Measurements from ENCODE around the gene C4orf54. TPM values are rescaled to one million over a fixed set of nuclear protein-coding genes. Genes with fewer than 3 reads are reported as not detected.

The C4orf54 gene
- polyA plus RNA-seq (ENCODE audit: low read depth in 6 of 6) = not detected

DNA sequence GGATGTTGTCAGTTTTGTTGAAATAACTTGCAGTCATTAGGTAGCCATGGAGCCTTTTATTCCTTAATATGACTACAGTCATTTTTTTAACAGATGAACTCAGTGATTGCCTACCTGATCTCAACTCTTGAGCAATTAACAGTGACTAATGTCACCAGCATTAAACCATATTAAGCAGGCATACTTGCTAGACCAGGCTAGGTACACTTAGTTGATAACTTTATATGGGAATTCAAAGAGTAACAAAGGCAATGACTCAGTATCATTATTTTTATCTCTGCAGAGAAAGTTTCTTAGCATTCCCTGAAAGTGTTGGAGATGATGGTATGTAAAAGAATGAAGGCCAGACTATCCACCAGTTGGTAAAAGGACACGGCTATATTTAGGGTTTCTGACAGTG, at the start of gene C4orf54:
C4orf54 (minus strand) TSS at position 31 of the 400 bp plus-strand sequence. CDS start 3,180 bp downstream, outside the sequence.
- Mint-ChIP-seq H3K36me3 (no peaks in the 10 kb centered on the region), H3K9me3 (peaks cover 0 to 6% (median 0%) of the 10 kb centered on the region in 7 donors), H3K27me3 (peaks cover 7 to 11% (median 8%) of the 10 kb centered on the region in 3 donors), H3K27ac (no peak within 1 kb of the TSS), H3K4me3 (no peak within 1 kb of the TSS), H3K4me1 (no peaks in the 10 kb centered on the region)
- ATAC-seq (ENCODE audit: low read depth in 2 of 2) (no peak), DNase-seq (no peak)

DNA sequence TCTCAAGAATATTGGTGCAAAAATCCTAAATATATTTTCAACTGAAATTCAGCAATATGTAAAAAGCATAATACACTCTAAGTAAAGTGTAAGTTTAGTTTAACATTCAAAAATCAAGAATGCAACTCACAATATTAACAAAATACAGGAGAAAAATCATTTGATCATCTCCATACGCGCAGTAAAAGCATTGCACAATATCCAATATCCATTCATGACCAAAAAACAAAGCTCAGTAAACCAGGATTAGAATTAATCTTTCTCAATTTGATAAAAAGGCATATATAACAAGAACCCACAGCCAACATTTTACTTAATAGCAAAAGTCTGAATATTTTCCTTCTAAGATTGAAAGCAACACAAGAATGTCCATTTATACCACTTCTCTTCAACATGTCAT, 48.3 kb upstream of the C4orf54 start:
- Mint-ChIP-seq H3K27ac (no peak overlapping the region), H3K4me3 (no peak overlapping the region), H3K9me3 (peaks cover 0 to 20% (median 8%) of the 10 kb centered on the region in 7 donors), H3K4me1 (no peaks in the 10 kb centered on the region), H3K27me3 (peaks cover 4 to 16% (median 10%) of the 10 kb centered on the region in 3 donors), H3K36me3 (no peaks in the 10 kb centered on the region)
- ATAC-seq (ENCODE audit: low read depth in 2 of 2) = no peak
- no peak for DNase-seq

DNA sequence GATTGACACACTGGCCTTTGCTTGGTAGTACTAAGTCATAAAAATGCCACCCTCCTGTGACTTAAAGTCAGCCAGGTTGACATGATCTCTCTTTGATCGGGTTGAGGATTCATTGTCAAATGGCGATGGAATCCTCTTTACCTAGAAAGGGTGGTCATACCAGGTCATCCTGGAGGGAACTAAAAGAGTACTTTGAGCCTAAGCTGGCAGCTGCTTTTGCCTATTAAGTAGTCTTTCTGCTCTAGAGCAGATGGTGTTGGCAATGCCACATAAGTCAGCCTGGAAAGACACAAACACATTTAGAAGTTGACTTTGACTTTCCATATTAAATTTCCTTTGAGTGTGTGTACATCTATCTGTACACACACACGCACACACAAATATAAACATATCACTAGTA, 39.2 kb upstream of the C4orf54 start:
- Mint-ChIP-seq H3K36me3 (no peaks in the 10 kb centered on the region), H3K4me1 (no peaks in the 10 kb centered on the region), H3K9me3 (peaks cover 0 to 19% (median 10%) of the 10 kb centered on the region in 7 donors), H3K4me3 (no peak overlapping the region), H3K27me3 (peaks cover 10 to 40% (median 33%) of the 10 kb centered on the region in 3 donors), H3K27ac (no peak overlapping the region)
- no peak for ATAC-seq (ENCODE audit: low read depth in 2 of 2)
- no peak for DNase-seq

DNA sequence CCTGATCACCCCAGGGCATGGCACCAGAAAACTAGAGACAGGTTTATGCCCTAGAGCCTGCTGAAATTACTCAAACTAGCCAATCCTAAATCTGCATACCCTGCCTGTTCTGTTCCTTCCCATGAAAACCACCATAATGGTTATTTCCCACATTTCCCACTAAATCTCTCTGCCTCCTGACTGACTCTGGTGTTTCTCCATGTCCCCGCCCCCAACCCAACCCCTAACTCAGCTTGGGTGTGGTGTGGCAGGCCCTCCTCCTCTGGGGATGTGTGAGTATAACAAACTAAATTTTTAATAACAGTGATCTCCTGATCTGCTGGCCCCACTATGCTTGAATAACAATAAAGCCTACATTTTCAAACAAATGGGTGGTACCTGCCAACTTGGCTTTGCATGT, 35.5 kb upstream of the C4orf54 start:
- H3K4me3 Mint-ChIP-seq = no peak overlapping the region
- H3K36me3 Mint-ChIP-seq = peaks cover 11 to 18% of the 10 kb centered on the region in 2 donors
- H3K27ac Mint-ChIP-seq = no peak overlapping the region
- H3K4me1 Mint-ChIP-seq = no peaks in the 10 kb centered on the region
- DNase-seq (no peak), ATAC-seq (ENCODE audit: low read depth in 2 of 2) (no peak)
- H3K27me3 Mint-ChIP-seq = peaks cover 6 to 16% (median 7%) of the 10 kb centered on the region in 3 donors
- H3K9me3 Mint-ChIP-seq = peaks cover 10 to 43% (median 31%) of the 10 kb centered on the region in 7 donors

DNA sequence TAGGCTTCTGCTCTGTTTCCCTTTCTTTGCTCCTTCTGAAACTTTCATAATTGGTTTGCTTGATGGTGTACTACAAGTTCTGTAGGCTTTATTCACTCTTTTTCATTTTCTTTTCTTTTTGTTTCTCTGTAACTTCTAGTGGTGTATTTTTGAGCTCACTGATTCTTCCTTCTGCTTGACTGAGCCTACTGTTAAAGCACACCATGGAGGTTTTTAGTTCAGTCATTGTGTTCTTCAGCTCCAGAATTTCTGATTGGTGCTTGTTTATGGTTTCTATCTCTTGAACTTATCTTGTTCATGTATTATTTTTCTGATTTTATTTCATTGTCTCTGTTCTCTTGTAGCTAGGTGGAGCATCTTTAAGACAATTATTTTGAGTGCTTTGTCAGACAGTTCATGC, 33.4 kb upstream of the C4orf54 start:
- Mint-ChIP-seq H3K27me3 (peaks cover 5 to 20% (median 7%) of the 10 kb centered on the region in 3 donors), H3K4me1 (no peaks in the 10 kb centered on the region), H3K9me3 (peaks cover 10 to 43% (median 31%) of the 10 kb centered on the region in 7 donors), H3K27ac (no peak overlapping the region), H3K36me3 (peaks cover 11 to 18% of the 10 kb centered on the region in 2 donors), H3K4me3 (no peak overlapping the region)
- DNase-seq (no peak), ATAC-seq (ENCODE audit: low read depth in 2 of 2) (no peak)

DNA sequence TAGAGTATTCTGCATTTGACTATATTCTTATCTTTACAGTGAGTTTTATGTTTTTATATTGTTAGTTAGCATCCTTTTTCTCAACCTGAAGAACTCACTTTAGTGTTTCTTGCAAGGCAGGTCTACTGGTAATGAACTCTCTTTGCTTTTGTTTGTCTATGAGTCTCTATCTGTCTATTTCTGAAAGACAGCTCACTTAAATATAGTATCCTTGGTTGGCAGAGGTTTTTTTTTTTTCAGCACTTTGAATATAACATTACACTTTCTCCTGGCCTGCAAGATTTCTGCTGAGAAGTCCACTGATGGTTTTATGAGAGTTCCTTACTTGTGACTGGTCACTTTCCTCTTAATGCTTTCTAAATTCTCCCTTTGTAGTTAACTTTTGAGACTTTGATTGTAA, 32.8 kb upstream of the C4orf54 start:
- H3K36me3 Mint-ChIP-seq = peaks cover 11 to 18% of the 10 kb centered on the region in 2 donors
- DNase-seq (no peak), ATAC-seq (ENCODE audit: low read depth in 2 of 2) (no peak)
- no peaks in the 10 kb centered on the region for H3K4me1 Mint-ChIP-seq
- peaks cover 5 to 20% (median 7%) of the 10 kb centered on the region in 3 donors for H3K27me3 Mint-ChIP-seq
- no peak overlapping the region for H3K27ac Mint-ChIP-seq
- H3K4me3 Mint-ChIP-seq = no peak overlapping the region
- peaks cover 10 to 43% (median 31%) of the 10 kb centered on the region in 7 donors for H3K9me3 Mint-ChIP-seq

DNA sequence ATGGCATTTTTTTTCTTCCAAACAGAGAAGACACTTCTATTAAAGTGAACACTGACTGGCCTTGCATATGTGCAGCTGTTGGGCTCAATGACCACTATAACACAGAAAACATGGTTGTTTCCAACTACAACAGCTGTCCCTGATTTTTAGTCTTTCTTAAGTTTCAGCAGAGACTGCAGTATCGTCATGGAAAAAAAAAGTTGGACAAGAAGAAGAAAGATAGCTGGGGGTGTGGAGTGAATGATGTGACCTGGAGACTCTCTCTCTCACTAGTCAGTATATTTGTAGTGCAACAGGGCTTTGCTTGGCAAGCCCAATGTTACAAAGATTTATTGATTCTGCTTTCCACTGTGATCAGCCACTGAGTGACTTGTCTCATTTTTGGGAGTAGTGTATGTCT, 29.5 kb upstream of the C4orf54 start:
- no peak for ATAC-seq (ENCODE audit: low read depth in 2 of 2)
- Mint-ChIP-seq H3K9me3 (peaks cover 10 to 29% (median 24%) of the 10 kb centered on the region in 7 donors), H3K36me3 (peaks cover 11 to 18% of the 10 kb centered on the region in 2 donors), H3K4me1 (no peaks in the 10 kb centered on the region), H3K27ac (no peak overlapping the region), H3K27me3 (peaks cover 10 to 19% (median 13%) of the 10 kb centered on the region in 3 donors), H3K4me3 (no peak overlapping the region)
- DNase-seq = no peak

DNA sequence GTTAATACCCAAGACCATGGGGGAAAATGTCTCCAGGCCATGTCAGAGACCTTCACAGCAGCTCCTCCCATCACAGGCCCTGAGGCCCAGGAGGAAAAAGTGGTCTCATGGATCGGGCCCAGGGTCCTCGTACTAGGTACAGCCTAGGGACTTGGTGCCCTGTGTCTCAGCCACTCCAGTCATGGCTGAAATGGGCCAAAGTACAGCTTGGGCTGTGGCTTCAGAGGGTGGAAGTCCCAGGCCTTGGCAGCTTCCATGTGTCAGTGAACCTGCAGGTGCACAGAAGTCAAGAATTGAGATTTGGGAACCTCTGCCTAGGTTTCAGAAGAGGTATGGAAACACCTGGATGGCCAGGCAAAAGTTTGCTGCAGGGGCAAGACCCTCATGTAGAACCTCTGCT, 27.6 kb upstream of the C4orf54 start:
- Mint-ChIP-seq H3K27me3 (peaks cover 10 to 19% (median 13%) of the 10 kb centered on the region in 3 donors), H3K27ac (no peak overlapping the region), H3K36me3 (peaks cover 0 to 7% of the 10 kb centered on the region in 2 donors), H3K4me3 (no peak overlapping the region), H3K9me3 (peaks cover 4 to 14% (median 6%) of the 10 kb centered on the region in 7 donors), H3K4me1 (no peaks in the 10 kb centered on the region)
- ATAC-seq (ENCODE audit: low read depth in 2 of 2) (no peak), DNase-seq (no peak)

DNA sequence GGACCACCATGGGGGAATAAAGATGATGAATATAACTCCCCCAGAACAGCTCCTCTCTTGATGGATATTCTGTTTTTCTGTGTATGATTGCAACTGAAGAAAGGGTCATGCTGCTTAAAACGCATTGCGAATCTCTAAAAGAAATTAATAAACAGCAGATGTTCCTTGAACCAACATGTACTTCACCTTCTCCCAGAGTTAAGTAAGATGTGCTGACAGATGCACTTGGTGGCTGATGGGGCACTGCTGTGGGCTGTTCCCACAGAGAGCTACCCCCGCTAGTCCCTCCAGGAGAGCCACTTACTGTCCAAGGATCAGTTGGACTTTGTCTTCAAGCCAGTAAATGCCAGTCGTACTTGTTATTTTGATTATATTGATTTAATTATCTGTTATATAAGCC, 26.3 kb upstream of the C4orf54 start:
- peaks cover 0 to 9% (median 1%) of the 10 kb centered on the region in 7 donors for H3K9me3 Mint-ChIP-seq
- ATAC-seq (ENCODE audit: low read depth in 2 of 2) (no peak), DNase-seq (no peak)
- no peak overlapping the region for H3K27ac Mint-ChIP-seq
- H3K4me3 Mint-ChIP-seq = no peak overlapping the region
- H3K27me3 Mint-ChIP-seq = peaks cover 8 to 19% (median 10%) of the 10 kb centered on the region in 3 donors
- H3K4me1 Mint-ChIP-seq = no peaks in the 10 kb centered on the region
- H3K36me3 Mint-ChIP-seq = no peaks in the 10 kb centered on the region

DNA sequence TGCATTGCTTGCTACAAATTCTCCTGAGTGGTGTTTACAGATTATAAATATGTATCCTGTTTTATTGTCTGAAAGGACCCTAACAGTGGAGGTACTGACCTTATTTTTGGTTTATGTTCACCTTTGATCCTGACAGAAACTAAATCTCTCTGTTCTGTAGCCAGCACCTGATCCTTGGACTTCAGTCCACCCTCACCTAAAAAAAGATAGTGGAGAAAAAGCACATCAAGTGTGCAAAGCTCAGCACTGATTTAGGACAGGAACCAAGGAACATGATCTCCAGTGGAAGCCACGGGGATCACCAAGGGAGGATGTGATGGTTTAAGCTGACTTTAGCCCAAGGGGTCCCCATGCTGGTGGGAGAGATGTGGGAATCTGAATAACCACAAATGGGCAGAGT, 22.3 kb upstream of the C4orf54 start:
- H3K4me1 Mint-ChIP-seq = peaks cover 0 to 7% (median 0%) of the 10 kb centered on the region in 3 donors
- peaks cover under 1 to 22% (median 10%) of the 10 kb centered on the region in 7 donors for H3K9me3 Mint-ChIP-seq
- no peak for ATAC-seq (ENCODE audit: low read depth in 2 of 2)

DNA sequence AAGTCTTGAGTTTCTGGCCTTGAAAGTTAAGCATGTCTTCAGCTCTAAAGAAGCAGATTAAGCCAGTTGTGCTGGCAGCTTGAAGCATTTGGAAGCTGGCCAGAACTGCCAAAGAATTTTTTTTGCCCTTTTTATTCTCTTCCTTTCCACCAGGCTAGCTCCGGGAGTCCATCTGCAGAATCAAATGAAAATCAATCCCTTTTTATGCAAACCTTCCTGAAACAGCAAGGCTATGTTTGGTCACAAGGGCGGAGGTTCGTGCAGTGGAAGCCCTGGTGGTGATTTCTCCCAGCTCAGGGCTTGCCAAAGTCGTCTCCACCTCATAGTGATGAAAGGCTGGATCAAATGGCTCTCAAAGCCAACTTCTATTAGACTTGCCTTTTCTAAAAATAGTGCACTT, 21.6 kb upstream of the C4orf54 start:
- no peak overlapping the region for H3K4me3 Mint-ChIP-seq
- peaks cover 9 to 23% (median 10%) of the 10 kb centered on the region in 7 donors for H3K9me3 Mint-ChIP-seq
- DNase-seq (no peak), ATAC-seq (ENCODE audit: low read depth in 2 of 2) (no peak)
- H3K27me3 Mint-ChIP-seq = peaks cover 6 to 17% (median 8%) of the 10 kb centered on the region in 3 donors
- no peaks in the 10 kb centered on the region for H3K36me3 Mint-ChIP-seq
- no peak overlapping the region for H3K27ac Mint-ChIP-seq
- peaks cover 0 to 7% (median 0%) of the 10 kb centered on the region in 3 donors for H3K4me1 Mint-ChIP-seq

More for the DNA sequence above, 22.3 kb upstream of the C4orf54 start:
- Mint-ChIP-seq H3K36me3 (no peaks in the 10 kb centered on the region), H3K4me3 (no peak overlapping the region), H3K27ac (no peak overlapping the region), H3K27me3 (peaks cover 6 to 21% (median 8%) of the 10 kb centered on the region in 3 donors)
- DNase-seq = no peak

DNA sequence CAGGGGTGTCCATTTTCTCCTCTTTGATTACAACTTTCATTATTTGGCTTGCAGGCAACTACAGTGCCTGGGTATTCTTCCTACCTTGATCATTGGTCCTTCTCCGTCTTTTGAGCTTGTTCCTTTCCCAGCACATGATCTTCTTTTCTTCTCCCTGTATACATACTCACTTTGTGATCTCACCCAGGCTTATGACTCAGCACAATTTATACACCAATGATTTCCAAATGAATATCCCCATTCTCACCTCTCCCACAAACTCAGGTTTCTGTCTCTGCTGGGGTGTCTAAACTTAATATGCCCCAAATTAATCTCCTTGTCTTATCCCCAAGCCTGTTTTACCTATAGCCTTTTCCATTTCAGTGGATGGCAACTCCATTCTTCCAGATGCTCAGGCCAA, 19.5 kb upstream of the C4orf54 start:
- H3K27me3 Mint-ChIP-seq = peaks cover 0 to 10% (median 6%) of the 10 kb centered on the region in 3 donors
- H3K36me3 Mint-ChIP-seq = peaks cover 12 to 19% of the 10 kb centered on the region in 2 donors
- H3K4me1 Mint-ChIP-seq = peaks cover 0 to 7% (median 0%) of the 10 kb centered on the region in 3 donors
- H3K4me3 Mint-ChIP-seq = no peak overlapping the region
- no peak for DNase-seq
- no peak overlapping the region for H3K27ac Mint-ChIP-seq
- no peak for ATAC-seq (ENCODE audit: low read depth in 2 of 2)
- H3K9me3 Mint-ChIP-seq = peaks cover 20 to 41% (median 27%) of the 10 kb centered on the region in 7 donors

DNA sequence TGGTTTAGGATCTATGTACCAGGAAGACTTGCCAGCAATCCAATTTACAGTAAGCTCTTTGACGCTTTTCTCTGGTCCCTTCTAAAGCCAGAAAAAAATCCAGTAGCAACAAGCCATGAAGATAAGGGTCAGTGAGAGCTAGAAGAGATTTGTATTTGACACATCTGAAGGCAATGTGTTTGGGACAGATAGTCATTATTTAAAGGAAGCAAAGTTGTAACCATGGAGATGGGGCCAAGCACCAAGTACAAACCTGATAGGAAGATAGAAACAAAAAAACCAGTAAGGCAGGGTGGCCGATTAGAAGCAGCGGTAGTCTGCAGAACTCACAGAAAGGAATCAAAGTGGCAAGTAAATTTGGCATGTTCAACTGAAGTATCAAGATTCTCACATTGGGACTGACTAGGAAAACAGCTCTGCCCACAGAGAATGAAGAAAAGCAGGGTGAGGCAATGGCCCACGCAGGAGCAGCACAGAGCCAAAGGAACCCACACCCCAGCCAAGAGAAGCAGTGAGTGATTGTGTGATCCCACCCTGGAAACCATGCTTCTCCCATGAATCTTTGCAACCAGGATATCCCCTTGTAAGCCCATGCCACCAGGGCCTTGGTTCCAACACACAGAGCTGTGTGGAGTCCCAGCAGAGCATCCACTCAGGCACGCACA, 12.9 kb upstream of the C4orf54 start:
- ATAC-seq (ENCODE audit: low read depth in 2 of 2) = no peak
- no peak overlapping the region for H3K27ac Mint-ChIP-seq
- peaks cover 16 to 49% (median 31%) of the 10 kb centered on the region in 7 donors for H3K9me3 Mint-ChIP-seq
- H3K4me3 Mint-ChIP-seq = no peak overlapping the region
- peaks cover 12 to 24% of the 10 kb centered on the region in 2 donors for H3K36me3 Mint-ChIP-seq
- no peak for DNase-seq
- peaks cover 5 to 16% (median 8%) of the 10 kb centered on the region in 3 donors for H3K27me3 Mint-ChIP-seq
- no peaks in the 10 kb centered on the region for H3K4me1 Mint-ChIP-seq

DNA sequence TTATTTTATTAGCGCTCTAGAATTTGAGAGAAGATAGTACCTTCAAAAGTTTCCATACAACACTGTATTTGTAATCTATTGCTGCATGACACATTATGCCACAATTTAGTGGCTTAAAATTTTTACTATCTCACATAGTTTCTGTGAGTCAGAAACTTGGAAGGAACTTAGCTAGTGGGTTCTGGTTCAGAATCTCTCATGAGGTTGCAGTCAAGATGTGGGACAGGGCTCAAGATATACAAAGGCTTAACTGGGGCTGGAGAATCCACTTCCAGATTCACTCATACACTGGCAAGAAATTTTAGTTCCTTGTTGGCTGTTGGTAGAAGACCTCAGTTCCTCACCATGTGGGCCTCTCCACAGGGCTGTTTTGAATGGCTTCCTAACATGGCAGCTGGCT, 11.5 kb upstream of the C4orf54 start:
- peaks cover 13 to 40% (median 23%) of the 10 kb centered on the region in 7 donors for H3K9me3 Mint-ChIP-seq
- DNase-seq (no peak), ATAC-seq (ENCODE audit: low read depth in 2 of 2) (no peak)
- H3K4me3 Mint-ChIP-seq = no peak overlapping the region
- H3K36me3 Mint-ChIP-seq = peaks cover 12 to 24% of the 10 kb centered on the region in 2 donors
- H3K27me3 Mint-ChIP-seq = peaks cover 5 to 21% (median 9%) of the 10 kb centered on the region in 3 donors
- no peak overlapping the region for H3K27ac Mint-ChIP-seq
- no peaks in the 10 kb centered on the region for H3K4me1 Mint-ChIP-seq

Measured in naive B cell (primary cell).